ENCODE measurements around the gene ITPR1. TPM values are rescaled to one million over a fixed set of nuclear protein-coding genes. Genes with fewer than 3 reads are reported as not detected.

ITPR1 gene
- polyA plus RNA-seq, 2 of the 4 experiments (the other 2 are of a cell fraction): 2.8 to 9.6 TPM

DNA sequence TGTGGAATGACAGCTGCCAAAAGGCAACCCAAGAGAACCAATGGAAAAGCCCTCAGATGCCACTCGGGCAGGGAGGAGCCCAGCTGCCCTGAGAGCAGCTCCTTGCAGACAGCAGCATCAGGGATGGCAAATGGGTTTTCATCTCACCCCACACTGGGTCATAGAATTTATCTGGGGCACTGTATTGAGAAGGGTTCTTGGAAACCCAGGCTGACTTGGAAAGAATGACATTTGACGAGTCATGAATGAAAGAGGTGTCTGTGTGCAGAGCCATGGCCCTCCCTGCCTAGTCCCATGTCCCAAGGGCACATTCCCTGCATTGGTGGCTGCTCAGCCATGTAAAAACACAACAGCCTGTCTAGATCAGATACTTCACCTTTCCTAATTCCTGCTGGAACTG, 328.2 kb downstream of the ITPR1 start:
- peaks cover 24% of the 10 kb centered on the region for H3K9me3 ChIP-seq
- DNase-seq (ENCODE audit: low read depth in 1 of 2, low spot score in 1 of 2): peak in 1 of 2 experiments; percentile 11
- no peak for TF ChIP-seq KDM1A (IDR thresholded peaks at IDR 0.05; ENCODE audit: low read depth)
- TF ChIP-seq EP300 (IDR thresholded peaks at IDR 0.05): no peak
- TF ChIP-seq, protein P1, sequence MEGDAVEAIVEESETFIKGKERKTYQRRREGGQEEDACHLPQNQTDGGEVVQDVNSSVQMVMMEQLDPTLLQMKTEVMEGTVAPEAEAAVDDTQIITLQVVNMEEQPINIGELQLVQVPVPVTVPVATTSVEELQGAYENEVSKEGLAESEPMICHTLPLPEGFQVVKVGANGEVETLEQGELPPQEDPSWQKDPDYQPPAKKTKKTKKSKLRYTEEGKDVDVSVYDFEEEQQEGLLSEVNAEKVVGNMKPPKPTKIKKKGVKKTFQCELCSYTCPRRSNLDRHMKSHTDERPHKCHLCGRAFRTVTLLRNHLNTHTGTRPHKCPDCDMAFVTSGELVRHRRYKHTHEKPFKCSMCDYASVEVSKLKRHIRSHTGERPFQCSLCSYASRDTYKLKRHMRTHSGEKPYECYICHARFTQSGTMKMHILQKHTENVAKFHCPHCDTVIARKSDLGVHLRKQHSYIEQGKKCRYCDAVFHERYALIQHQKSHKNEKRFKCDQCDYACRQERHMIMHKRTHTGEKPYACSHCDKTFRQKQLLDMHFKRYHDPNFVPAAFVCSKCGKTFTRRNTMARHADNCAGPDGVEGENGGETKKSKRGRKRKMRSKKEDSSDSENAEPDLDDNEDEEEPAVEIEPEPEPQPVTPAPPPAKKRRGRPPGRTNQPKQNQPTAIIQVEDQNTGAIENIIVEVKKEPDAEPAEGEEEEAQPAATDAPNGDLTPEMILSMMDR (IDR thresholded peaks at IDR 0.05): no peak
- TF ChIP-seq CEBPB (IDR thresholded peaks at IDR 0.05): no peak
- TF ChIP-seq NR3C1 (IDR thresholded peaks at IDR 0.05): no peak
- no peak for TF ChIP-seq JUN (IDR thresholded peaks at IDR 0.05)
- TF ChIP-seq, protein P2, sequence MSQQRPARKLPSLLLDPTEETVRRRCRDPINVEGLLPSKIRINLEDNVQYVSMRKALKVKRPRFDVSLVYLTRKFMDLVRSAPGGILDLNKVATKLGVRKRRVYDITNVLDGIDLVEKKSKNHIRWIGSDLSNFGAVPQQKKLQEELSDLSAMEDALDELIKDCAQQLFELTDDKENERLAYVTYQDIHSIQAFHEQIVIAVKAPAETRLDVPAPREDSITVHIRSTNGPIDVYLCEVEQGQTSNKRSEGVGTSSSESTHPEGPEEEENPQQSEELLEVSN (IDR thresholded peaks at IDR 0.05; ENCODE audit: borderline replicate concordance, low read depth): no peak
- 78% methylated on average over 2 of the region's 2 CpGs for WGBS (ENCODE audit: missing lambda C conversion rate)
- CTCF ChIA-PET: interaction anchor here (0.9 to 1.4 kb wide), 3 partner anchors 100 to 155 kb away, joined by 3 read pairs; no protein-coding TSS in a partner anchor
- peak overlapping the region in 1 of 2 experiments; percentile 43; a peak in 2 of 6 replicates for H3K27ac ChIP-seq
- H3K4me1 ChIP-seq: peaks cover 30% of the 10 kb centered on the region
- H3K4me3 ChIP-seq: no peak overlapping the region
- no peak for ATAC-seq
- POLR2A ChIA-PET: no interaction called here
- no peak overlapping the region for H3K4me2 ChIP-seq
- FAIRE-seq: no peak

DNA sequence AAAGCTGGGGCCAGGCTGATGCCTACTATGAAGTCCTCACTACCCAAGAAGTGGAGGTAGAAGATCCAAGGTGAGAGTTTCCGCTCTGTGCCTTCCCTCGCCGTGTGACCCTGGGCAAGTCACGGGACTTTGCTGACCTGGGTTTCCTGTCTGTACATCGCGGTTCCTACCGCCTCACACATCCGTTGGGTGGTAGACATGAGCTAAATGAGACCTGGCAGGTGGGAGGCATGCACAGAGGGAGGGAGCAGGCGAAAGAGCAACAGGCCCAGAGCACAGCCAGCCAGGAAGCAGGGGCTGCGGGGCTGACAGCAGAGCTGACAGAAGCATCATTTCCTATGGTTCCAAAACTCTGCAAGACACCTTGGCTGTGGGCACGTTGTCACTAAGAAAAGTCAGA, 328.8 kb downstream of the ITPR1 start:
- ChIA-PET POLR2A (no interaction called here), CTCF (interaction anchor here (0.5 to 1.6 kb wide), 3 partner anchors 10 to 205 kb away, joined by 3 to 7 read pairs (median 3); no protein-coding TSS in a partner anchor)
- 93% methylated on average over 11 of the region's 11 CpGs for WGBS (ENCODE audit: missing lambda C conversion rate)
- Histone ChIP-seq H3K4me2 (no peak overlapping the region), H3K4me1 (peaks cover 37% of the 10 kb centered on the region), H3K27ac (peak overlapping the region in 1 of 2 experiments; percentile 43; a peak in 1 of 6 replicates), H3K4me3 (no peak overlapping the region), H3K9me3 (peaks cover 18% of the 10 kb centered on the region)
- FAIRE-seq (no peak), DNase-seq (ENCODE audit: low read depth in 1 of 2, low spot score in 1 of 2) (no peak), ATAC-seq (no peak)
- TF ChIP-seq, protein P3, sequence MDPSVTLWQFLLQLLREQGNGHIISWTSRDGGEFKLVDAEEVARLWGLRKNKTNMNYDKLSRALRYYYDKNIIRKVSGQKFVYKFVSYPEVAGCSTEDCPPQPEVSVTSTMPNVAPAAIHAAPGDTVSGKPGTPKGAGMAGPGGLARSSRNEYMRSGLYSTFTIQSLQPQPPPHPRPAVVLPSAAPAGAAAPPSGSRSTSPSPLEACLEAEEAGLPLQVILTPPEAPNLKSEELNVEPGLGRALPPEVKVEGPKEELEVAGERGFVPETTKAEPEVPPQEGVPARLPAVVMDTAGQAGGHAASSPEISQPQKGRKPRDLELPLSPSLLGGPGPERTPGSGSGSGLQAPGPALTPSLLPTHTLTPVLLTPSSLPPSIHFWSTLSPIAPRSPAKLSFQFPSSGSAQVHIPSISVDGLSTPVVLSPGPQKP (IDR thresholded peaks at IDR 0.05; ENCODE audit: low read depth, low read length): no peak
- no peak for TF ChIP-seq ZSCAN20 (CRISPR knock-in tag; IDR thresholded peaks at IDR 0.05)
- TF ChIP-seq MAZ (IDR thresholded peaks at IDR 0.05; ENCODE audit: borderline replicate concordance, low read depth, low read length): no peak
- TF ChIP-seq CHD2 (IDR thresholded peaks at IDR 0.05; ENCODE audit: low read length, partially characterized antibody): no peak
- TF ChIP-seq, protein P4, sequence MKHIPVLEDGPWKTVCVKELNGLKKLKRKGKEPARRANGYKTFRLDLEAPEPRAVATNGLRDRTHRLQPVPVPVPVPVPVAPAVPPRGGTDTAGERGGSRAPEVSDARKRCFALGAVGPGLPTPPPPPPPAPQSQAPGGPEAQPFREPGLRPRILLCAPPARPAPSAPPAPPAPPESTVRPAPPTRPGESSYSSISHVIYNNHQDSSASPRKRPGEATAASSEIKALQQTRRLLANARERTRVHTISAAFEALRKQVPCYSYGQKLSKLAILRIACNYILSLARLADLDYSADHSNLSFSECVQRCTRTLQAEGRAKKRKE (CRISPR knock-in tag; IDR thresholded peaks at IDR 0.05; ENCODE audit: low read depth): no peak
- no peak for TF ChIP-seq HOXB13 (CRISPR knock-in tag; IDR thresholded peaks at IDR 0.05; ENCODE audit: low read depth)
- no peak for TF ChIP-seq NFE2L2 (conservative IDR thresholded peaks at IDR 0.05; ENCODE audit: low read length)
- TF ChIP-seq NPAS2 (CRISPR knock-in tag; IDR thresholded peaks at IDR 0.05; ENCODE audit: borderline replicate concordance): no peak
- TF ChIP-seq EHMT2 (IDR thresholded peaks at IDR 0.05; ENCODE audit: low read depth): no peak
- TF ChIP-seq, protein P1 (IDR thresholded peaks at IDR 0.05): no peak
- no peak for TF ChIP-seq JUNB (IDR thresholded peaks at IDR 0.05)
- TF ChIP-seq, protein P5, sequence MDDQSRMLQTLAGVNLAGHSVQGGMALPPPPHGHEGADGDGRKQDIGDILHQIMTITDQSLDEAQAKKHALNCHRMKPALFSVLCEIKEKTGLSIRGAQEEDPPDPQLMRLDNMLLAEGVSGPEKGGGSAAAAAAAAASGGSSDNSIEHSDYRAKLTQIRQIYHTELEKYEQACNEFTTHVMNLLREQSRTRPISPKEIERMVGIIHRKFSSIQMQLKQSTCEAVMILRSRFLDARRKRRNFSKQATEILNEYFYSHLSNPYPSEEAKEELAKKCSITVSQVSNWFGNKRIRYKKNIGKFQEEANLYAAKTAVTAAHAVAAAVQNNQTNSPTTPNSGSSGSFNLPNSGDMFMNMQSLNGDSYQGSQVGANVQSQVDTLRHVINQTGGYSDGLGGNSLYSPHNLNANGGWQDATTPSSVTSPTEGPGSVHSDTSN (IDR thresholded peaks at IDR 0.05): no peak
- no peak for TF ChIP-seq ZFP36 (IDR thresholded peaks at IDR 0.05; ENCODE audit: borderline replicate concordance, partially characterized antibody)
- TF ChIP-seq ZC3H11A (IDR thresholded peaks at IDR 0.05): no peak
